Measurements from ENCODE around the gene PVALEF. TPM values are rescaled to one million over a fixed set of nuclear protein-coding genes. Genes with fewer than 3 reads are reported as not detected.

PVALEF gene
- total and polyA plus RNA-seq, 2 of the 8 experiments (the other 6 are each of a cell fraction or from before 2014, with no cell fraction given) = 0.03 TPM; not detected in 1

DNA sequence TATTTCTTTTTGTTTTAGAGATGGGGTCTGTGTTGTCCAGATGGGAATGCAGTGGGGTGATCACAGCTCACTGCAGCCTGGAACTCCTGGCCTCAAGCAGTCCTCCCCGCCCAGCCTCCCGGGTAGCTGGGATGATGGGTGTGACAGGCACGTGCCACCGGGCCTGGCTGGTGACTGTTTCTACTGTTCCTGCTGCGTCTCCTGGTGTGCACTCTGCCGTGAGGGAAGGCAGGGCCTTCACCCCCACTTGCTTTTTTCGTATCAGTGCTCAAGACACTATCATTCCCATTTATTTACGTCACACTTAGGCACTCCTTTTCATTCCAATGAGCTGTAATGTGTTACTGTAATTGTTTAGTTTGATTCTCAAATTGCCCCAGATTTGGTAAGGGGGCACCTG, 25.3 kb upstream of the PVALEF start (continued):
- no peak for TF ChIP-seq PHF8 (conservative IDR thresholded peaks at IDR 0.05; ENCODE audit: low read depth, low read length)
- TF ChIP-seq, protein P1, sequence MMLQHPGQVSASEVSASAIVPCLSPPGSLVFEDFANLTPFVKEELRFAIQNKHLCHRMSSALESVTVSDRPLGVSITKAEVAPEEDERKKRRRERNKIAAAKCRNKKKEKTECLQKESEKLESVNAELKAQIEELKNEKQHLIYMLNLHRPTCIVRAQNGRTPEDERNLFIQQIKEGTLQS (IDR thresholded peaks at IDR 0.05; ENCODE audit: insufficient read depth, low read depth, low read length) = no peak
- TF ChIP-seq GABPA (IDR thresholded peaks at IDR 0.05; ENCODE audit: borderline replicate concordance, insufficient read depth, low read length) = no peak
- TF ChIP-seq CTCF (IDR thresholded peaks at IDR 0.05; ENCODE audit: control extremely low read depth in 1 of 3, insufficient read depth in 1 of 3, low read depth in 1 of 3, low read length in 3 of 3) = no peak
- no peak for TF ChIP-seq TBP (IDR thresholded peaks at IDR 0.05; ENCODE audit: low read depth, low read length)
- TF ChIP-seq CREB1 (IDR thresholded peaks at IDR 0.05) = no peak
- TF ChIP-seq HDAC6 (IDR thresholded peaks at IDR 0.05; ENCODE audit: low read depth, low read length) = no peak
